Measurements from ENCODE around the gene STAG2. TPM values are rescaled to one million over a fixed set of nuclear protein-coding genes. Genes with fewer than 3 reads are reported as not detected.

STAG2 gene
- total RNA-seq, 1 experiment from 2014 or later = 136 TPM

Other genes starting within 250 kb of the STAG2 start
- 95.9 and 108 TPM in 2 replicates for gene THOC2, start 228.7 kb upstream of the STAG2 start, total RNA-seq (2014; rRNA removed; shearing (Covaris generic))
- gene XIAP, start 101.7 kb upstream of the STAG2 start, total RNA-seq (2014; rRNA removed; shearing (Covaris generic)) = 40.9 and 52.6 TPM in 2 replicates

Data from NCI-H460 (cell line).